WERI-Rb-1 (cell line): Measurements from ENCODE around the gene ADAMTS8.

Experiments
- DNase-seq: peaks from one replicate; pipeline ENCODE4 v3.0.0-alpha.2; 2020
- H3K27ac ChIP-seq: fragments of 250-450 bp; sonication (Bioruptor Pico); 2 replicates; pipeline ENCODE4 v1.5.1; 2020; ENCODE audit warnings: mild to moderate bottlenecking, moderate library complexity
- H3K27me3 ChIP-seq: fragments of 250-450 bp; sonication (Bioruptor Pico); 2 replicates; pipeline ENCODE4 v1.5.1; 2021; ENCODE audit warnings: mild to moderate bottlenecking, low read depth, moderate library complexity; ENCODE audit not compliant: insufficient read depth, severe bottlenecking
- H3K36me3 ChIP-seq: fragments of 250-450 bp; sonication (Bioruptor Pico); 2 replicates; pipeline ENCODE4 v1.5.1; 2020; ENCODE audit warnings: mild to moderate bottlenecking, moderate library complexity
- H3K4me3 ChIP-seq: 2 replicates; pipeline ENCODE4 v1.5.1; 2011; ENCODE audit warnings: low read depth, mild to moderate bottlenecking, control low read depth, low read length
- H3K9me3 ChIP-seq: fragments of 250-450 bp; sonication (Bioruptor Pico); 2 replicates; pipeline ENCODE4 v1.5.1; 2021; ENCODE audit warnings: mild to moderate bottlenecking, moderate library complexity; ENCODE audit not compliant: severe bottlenecking
- TF ChIP-seq, protein P1 (sequence below): IDR thresholded peaks from 2 replicates; pipeline ENCODE4 v1.5.1; 2011; ENCODE audit warnings: low read depth, mild to moderate bottlenecking, control low read depth, inconsistent platforms, low read length

The ADAMTS8 gene

DNA sequence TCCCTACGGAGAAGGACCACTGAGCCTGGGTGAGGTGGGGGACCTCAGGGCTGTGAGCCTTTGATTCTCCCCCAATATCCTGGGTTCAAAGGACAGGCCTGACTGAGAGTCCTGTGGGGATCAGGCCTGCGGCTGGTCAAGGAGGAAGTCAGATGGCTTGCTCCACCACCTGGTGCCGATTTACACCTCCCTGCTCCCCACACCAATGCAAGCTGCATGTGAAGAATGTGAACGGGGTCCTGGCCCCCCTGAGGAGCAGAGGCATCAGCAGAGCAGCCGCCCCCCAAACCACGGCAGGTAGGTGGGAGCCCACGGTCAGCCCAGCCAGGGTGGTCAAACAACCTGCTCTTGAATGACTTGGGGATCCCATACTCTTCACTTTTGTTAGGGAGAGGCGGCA lies 6.7 kb downstream of the ADAMTS8 start:
- Histone ChIP-seq H3K36me3 (no peaks in the 10 kb centered on the region), H3K4me3 (no peak overlapping the region), H3K9me3 (no peaks in the 10 kb centered on the region), H3K27me3 (peaks cover 10% of the 10 kb centered on the region), H3K27ac (no peak overlapping the region)
- TF ChIP-seq, protein P1, sequence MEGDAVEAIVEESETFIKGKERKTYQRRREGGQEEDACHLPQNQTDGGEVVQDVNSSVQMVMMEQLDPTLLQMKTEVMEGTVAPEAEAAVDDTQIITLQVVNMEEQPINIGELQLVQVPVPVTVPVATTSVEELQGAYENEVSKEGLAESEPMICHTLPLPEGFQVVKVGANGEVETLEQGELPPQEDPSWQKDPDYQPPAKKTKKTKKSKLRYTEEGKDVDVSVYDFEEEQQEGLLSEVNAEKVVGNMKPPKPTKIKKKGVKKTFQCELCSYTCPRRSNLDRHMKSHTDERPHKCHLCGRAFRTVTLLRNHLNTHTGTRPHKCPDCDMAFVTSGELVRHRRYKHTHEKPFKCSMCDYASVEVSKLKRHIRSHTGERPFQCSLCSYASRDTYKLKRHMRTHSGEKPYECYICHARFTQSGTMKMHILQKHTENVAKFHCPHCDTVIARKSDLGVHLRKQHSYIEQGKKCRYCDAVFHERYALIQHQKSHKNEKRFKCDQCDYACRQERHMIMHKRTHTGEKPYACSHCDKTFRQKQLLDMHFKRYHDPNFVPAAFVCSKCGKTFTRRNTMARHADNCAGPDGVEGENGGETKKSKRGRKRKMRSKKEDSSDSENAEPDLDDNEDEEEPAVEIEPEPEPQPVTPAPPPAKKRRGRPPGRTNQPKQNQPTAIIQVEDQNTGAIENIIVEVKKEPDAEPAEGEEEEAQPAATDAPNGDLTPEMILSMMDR: no peak
- no peak for DNase-seq

DNA sequence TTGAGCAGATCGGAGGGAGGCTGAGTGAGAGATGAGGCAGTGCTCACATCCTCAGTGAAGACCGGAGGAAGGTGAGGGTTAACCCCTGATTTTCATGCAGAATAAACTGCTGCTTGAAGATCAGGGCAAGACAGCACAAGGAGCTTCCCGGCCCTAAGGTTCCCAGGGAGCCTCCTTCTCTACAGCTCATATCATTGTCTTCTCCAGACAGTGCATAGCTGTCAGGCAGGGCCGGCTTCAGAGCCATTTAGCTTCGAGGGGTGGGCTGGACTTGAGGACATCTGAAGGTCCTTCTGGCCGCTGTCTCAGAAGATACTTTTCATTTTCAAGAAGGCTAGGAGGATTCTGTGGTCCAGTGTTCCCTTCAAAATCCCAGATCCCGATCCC lies 7.2 kb downstream of the ADAMTS8 start:
- DNase-seq: no peak
- Histone ChIP-seq H3K36me3 (no peaks in the 10 kb centered on the region), H3K27ac (no peak overlapping the region), H3K4me3 (no peak overlapping the region), H3K27me3 (peaks cover 5% of the 10 kb centered on the region), H3K9me3 (no peaks in the 10 kb centered on the region)
- TF ChIP-seq, protein P1: no peak

- no peaks in the 10 kb centered on the region for H3K27me3 ChIP-seq
- DNase-seq: no peak
- H3K36me3 ChIP-seq: no peaks in the 10 kb centered on the region
- H3K4me3 ChIP-seq: no peak overlapping the region
- H3K9me3 ChIP-seq: no peaks in the 10 kb centered on the region
- TF ChIP-seq, protein P1: no peak
- H3K27ac ChIP-seq: no peak overlapping the region
These were observed 7.8 kb downstream of the ADAMTS8 start for GRCh38 chr11:130420478-130421198.

DNA sequence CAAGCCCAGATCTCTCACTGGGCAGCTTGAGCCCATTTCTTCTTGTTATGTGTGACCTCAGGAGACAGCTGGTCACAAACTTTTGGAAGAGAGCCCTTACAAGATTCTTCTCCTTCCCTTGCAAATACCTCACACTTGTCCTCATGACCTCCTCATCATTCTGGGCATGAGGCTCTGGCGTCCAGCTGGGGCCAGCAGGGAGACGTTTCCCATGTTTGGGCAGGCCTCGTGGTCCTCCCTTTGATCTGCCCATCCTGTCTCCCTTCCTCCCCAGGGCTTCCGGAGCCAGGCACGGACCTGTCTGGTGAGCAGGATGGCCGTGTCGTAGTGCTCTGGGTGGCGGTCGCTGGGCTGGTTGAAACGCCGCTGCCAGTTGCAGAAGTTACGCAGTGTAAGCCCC lies 9.7 kb downstream of the ADAMTS8 start:
- TF ChIP-seq, protein P1: no peak
- Histone ChIP-seq H3K9me3 (no peaks in the 10 kb centered on the region), H3K4me3 (no peak overlapping the region), H3K27ac (no peak overlapping the region), H3K27me3 (no peaks in the 10 kb centered on the region), H3K36me3 (no peaks in the 10 kb centered on the region)
- DNase-seq: no peak

DNA sequence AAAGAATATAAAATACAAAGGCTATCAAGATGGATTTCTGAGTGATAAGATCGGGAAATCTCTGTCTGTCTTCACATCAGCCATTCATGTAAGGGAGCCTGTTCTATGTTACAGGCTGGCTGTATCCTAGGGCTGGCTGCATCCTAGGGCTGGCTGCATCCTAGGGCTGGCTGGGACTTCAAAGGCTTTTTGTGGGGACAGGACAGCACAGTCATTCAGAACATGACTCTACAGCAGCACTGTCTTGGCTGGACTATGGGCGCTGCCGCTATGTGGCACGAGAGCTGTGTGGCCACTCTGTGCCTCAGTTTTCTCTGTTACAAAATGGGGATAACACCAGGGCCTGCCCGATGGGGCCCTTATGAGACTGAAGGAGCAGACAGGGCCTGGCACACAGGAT lies 10.2 kb downstream of the ADAMTS8 start:
- TF ChIP-seq, protein P1: no peak
- no peak for DNase-seq
- Histone ChIP-seq H3K4me3 (no peak overlapping the region), H3K27ac (no peak overlapping the region), H3K27me3 (no peaks in the 10 kb centered on the region), H3K36me3 (no peaks in the 10 kb centered on the region), H3K9me3 (no peaks in the 10 kb centered on the region)

GRCh38 chr11:130416906-130417305 lies 11.5 kb downstream of the ADAMTS8 start:
- Histone ChIP-seq H3K27me3 (no peaks in the 10 kb centered on the region), H3K36me3 (no peaks in the 10 kb centered on the region), H3K4me3 (no peak overlapping the region), H3K27ac (no peak overlapping the region), H3K9me3 (no peaks in the 10 kb centered on the region)
- TF ChIP-seq, protein P1: no peak
- DNase-seq: no peak
